HG02870 (cell line): Measurements from ENCODE around the gene PDZD7.
A peak's percentile ranks its signal among the peaks of the same experiment; 100 is the strongest.

Source experiments
- ATAC-seq: cut with Tn5 transposase; IDR thresholded peaks from one replicate; pipeline ENCODE4 v1.9.1; 2021; ENCODE audit warnings: mild to moderate bottlenecking, moderate library complexity; ENCODE audit not compliant: unreplicated experiment

PDZD7 gene

GRCh38 chr10:101031128-101031795 is at the start of gene PDZD7, which contains the start of gene SFXN3:
Gene PDZD7, minus strand, starts transcription at chr10:101031129. Its CDS starts 910 bp downstream, at chr10:101030219.
Gene SFXN3, plus strand, starts transcription at chr10:101031234. Its CDS starts 3,461 bp downstream, at chr10:101034695.
- ATAC-seq = peak; percentile 87

- no peak for ATAC-seq
Measured at GRCh38 chr10:101079874-101080273, 48.9 kb upstream of the PDZD7 start.

GRCh38 chr10:101076630-101077029 is 45.7 kb upstream of the PDZD7 start:
- no peak for ATAC-seq

GRCh38 chr10:101075775-101076174 is 44.8 kb upstream of the PDZD7 start:
- ATAC-seq = no peak

DNA sequence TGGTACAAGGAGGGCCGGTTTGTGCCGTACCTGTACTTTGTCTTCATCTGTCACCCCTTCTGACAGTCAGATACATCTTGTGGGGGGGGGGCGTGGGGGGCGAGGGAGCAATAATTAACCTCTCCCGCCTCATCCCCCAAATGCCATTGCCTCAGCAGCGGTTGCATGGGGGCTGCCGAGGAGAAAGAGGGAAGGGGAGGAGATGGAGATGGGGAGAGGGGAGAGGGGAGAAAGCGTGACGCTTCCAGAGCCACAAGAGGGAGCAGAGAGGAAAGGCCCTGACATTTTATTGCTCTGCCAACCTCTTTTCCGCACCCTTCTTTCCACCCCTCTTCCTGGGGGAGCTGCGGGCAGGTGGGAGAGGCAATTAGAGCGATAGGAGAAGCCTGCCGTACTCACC is 42.7 kb upstream of the PDZD7 start:
- no peak for ATAC-seq

- ATAC-seq = no peak
Measured at GRCh38 chr10:101072923-101073322, 42.0 kb upstream of the PDZD7 start.

GRCh38 chr10:101071885-101072433 is 41.0 kb upstream of the PDZD7 start:
- no peak for ATAC-seq

GRCh38 chr10:101071267-101071884 is 40.4 kb upstream of the PDZD7 start:
- ATAC-seq = no peak

- ATAC-seq = no peak
Measured at GRCh38 chr10:101070098-101070497, 39.2 kb upstream of the PDZD7 start.

- no peak for ATAC-seq
Measured at GRCh38 chr10:101069441-101069840, 38.5 kb upstream of the PDZD7 start.

DNA sequence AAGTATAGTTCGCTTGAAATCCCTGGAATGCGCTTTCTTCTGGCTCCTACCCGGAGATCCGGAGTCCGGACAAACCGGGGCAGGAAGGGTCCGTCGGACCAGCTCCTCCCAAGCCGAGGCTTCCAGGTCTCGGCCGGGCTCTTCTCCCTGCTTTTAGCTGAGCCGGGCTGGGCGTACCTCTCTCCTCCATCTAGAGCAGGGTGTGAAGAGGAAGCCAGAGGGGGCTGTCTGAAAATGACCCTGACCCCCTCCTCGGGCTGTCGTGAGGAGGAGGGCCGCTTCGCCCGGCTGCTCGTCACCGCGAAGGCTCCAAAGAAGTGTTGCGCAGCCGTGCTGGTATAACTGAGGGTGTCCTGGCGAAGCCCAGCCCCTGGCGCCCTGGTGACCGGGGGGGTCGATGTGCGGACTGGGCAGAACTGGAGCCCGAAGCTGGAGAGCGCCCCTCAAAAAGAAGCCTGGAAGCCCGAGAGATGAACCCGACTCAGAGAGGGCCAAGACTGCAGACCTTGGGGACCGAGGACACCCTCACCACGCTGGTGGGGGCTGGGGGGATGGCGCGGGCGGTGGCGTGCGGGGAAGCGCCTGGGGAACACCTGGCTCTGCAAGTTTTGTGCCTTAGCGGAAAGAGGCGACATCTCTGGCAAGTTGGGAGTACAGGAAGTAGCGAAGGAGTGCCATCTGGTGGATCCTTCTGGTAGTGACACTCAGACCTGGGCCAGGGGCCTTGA is 36.6 kb upstream of the PDZD7 start:
- ATAC-seq = no peak

- ATAC-seq = no peak
Measured at GRCh38 chr10:101066896-101067355, 36.0 kb upstream of the PDZD7 start.

- no peak for ATAC-seq
Measured at GRCh38 chr10:101066146-101066895, 35.4 kb upstream of the PDZD7 start.

DNA sequence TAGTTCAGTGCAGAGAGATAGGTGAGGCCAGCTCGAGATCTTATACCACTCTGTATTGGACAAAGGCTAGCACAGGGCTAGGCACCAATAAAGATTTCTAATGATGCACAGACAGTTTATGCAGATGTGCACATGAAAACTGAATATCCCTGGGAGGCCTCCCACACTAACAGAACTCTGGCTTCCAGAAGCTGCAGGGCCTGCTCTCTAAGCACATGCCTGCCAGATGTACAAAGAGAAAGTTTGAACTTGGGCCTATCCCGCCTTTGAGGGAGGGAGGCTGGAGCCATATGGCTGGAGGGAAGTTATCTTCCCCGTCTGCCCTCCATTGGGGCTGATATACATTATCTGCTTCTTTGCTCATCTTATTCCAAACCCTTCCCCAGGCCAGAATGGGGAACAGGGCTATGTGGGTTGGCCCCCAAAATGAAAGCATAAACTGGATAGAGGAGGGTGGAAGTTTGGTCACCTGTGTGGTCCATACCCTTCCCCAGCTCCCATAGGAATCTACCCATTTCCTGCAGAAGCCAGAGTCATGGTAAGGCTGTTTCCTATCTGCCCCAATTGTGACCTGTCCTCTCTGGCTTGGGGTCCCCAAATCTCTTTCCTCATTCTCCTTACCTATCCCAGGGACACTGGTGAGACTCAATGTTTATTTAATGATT is 34.7 kb upstream of the PDZD7 start:
- no peak for ATAC-seq

DNA sequence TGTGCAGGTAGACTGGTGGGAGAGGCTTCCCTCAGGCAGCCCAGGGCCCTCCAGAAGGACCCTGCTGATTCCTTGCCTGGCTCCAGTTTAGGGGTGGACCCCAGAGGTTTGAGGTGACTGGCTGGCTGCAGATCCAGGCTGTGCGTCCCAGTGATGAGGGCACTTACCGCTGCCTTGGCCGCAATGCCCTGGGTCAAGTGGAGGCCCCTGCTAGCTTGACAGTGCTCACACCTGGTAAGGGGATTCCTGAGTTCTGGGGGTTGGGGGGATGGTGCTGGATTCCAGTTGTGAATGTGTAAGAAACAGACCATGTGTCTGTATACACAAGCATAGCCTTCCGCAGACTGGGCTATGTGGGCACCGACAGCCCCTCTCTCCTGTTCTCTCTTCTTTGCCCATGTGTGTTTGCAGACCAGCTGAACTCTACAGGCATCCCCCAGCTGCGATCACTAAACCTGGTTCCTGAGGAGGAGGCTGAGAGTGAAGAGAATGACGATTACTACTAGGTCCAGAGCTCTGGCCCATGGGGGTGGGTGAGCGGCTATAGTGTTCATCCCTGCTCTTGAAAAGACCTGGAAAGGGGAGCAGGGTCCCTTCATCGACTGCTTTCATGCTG is 33.6 kb upstream of the PDZD7 start:
- no peak for ATAC-seq

DNA sequence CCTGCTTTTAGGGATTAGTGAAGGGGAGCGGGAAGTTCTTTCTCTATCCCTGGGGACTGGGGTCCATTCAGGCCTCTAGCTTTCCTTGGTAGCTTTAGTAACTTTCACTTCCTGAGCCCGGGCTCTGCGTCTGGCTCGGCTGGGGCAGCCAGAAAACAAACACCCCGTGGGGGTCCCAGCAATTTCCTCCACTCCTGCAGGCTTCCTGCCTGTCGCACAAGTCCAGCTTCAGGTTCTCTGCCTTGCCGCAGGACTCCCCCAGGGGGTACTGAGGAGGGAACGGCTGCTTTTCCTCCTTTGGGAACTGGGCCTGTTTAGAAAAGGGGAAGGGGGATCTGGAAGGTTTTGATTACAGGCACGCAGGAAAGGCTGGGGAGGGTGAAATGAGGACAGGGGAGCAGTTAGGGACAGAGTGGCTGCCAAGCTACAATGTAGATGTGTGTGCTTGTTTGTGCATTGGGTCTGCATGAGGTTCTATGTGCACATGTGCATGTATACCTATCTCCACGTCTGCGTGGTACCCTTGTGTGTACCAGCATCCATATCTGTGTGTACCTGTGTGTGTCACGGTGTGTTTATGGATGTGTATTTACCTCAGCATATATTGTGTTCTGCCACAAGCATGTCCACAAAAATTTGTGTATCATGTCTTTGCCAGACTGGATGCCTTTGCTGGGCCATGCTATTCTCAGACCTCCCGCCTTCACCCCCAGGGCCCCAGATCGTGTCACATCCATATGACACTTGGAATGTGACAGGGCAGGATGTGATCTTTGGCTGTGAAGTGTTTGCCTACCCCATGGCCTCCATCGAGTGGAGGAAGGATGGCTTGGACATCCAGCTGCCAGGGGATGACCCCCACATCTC is 32.9 kb upstream of the PDZD7 start:
- ATAC-seq = no peak

- ATAC-seq = no peak
Measured at GRCh38 chr10:101063050-101063525, 32.2 kb upstream of the PDZD7 start.

DNA sequence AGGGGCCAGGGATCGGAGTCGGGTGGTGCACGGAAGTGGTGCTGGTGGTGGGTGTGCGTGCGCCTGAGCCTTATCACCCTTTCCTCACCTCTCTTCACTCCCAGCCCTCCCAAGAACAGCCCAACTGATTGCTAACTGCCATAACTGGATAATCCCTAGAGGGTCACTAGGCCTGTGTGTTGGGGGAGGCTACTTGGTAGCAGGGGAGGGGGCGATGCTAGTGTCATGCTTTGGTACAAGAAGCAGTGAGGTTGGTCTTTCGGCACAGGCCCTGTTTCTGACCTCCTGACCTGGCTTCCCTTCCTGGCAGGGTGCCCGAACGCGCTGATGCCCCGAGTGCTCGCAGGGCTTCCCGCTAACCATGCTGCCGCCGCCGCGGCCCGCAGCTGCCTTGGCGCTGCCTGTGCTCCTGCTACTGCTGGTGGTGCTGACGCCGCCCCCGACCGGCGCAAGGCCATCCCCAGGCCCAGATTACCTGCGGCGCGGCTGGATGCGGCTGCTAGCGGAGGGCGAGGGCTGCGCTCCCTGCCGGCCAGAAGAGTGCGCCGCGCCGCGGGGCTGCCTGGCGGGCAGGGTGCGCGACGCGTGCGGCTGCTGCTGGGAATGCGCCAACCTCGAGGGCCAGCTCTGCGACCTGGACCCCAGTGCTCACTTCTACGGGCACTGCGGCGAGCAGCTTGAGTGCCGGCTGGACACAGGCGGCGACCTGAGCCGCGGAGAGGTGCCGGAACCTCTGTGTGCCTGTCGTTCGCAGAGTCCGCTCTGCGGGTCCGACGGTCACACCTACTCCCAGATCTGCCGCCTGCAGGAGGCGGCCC is 31.5 kb upstream of the PDZD7 start:
- ATAC-seq = no peak
